Sigmoid colon (tissue), 7 donors: Measurements from ENCODE around the gene ARPC3. TPM values are rescaled to one million over a fixed set of nuclear protein-coding genes. Genes with fewer than 3 reads are reported as not detected.

Source experiments
- DNase-seq: peaks from one replicate; pipeline ENCODE4 v3.0.0-alpha.2; 2019
- H3K27ac ChIP-seq, 4 donors: fragments of 200-600 bp; sonication (generic); one replicate each; pipeline ENCODE4 v1.5.1; 2016 to 2019; ENCODE audit warnings: mild to moderate bottlenecking in 1 of 4
- H3K27me3 ChIP-seq, 3 donors: fragments of 200-600 bp; sonication (generic); one replicate each; pipeline ENCODE4 v1.5.1; 2019; ENCODE audit warnings: mild to moderate bottlenecking in 1 of 3
- H3K36me3 ChIP-seq, 4 donors: fragments of 200-600 bp; sonication (generic); one replicate each; pipeline ENCODE4 v1.5.1; 2016 to 2019
- H3K4me1 ChIP-seq, 4 donors: fragments of 200-600 bp; sonication (generic); one replicate each; pipeline ENCODE4 v1.5.1; 2017 to 2019
- H3K4me3 ChIP-seq, 4 donors: fragments of 200-600 bp; sonication (generic); one replicate each; pipeline ENCODE4 v1.5.1; 2017 to 2019; ENCODE audit warnings: mild to moderate bottlenecking in 2 of 4, moderate library complexity in 1 of 4
- H3K9me3 ChIP-seq, 4 donors: fragments of 200-600 bp in 3 of 4; sonication (generic) in 3 of 4; one replicate each; pipeline versions ENCODE4 v1.5.1 to v1.6.1; 2013 to 2019
- EP300 ChIP-seq, 4 donors: sonication (generic); formaldehyde crosslinking; IDR thresholded peaks; one replicate each; pipeline ENCODE4 v1.6.1; 2017; ENCODE audit warnings: antibody characterized with exemption in 4 of 4
- POLR2A ChIP-seq, 2 donors: fragments of 450-650 bp; IDR thresholded peaks; one replicate each; pipeline ENCODE4 v1.6.1; 2016; ENCODE audit warnings: antibody characterized with exemption in 2 of 2, mild to moderate bottlenecking in 2 of 2, moderate library complexity in 2 of 2
- POLR2AphosphoS5 ChIP-seq, 4 donors: sonication (generic); formaldehyde crosslinking; IDR thresholded peaks; one replicate each; pipeline ENCODE4 v1.6.1; 2017; ENCODE audit warnings: antibody characterized with exemption in 4 of 4
- WGBS, 2 donors: extraction: QIAGEN DNeasy Blood & Tissue Kit; methylation state at CpG; one replicate each; pipeline ENCODE4 v1.1.7; 2013; 5-methylcytosine and 5-hydroxymethylcytosine counted together
- intact Hi-C: fragments of 100-400 bp; cut with DNase I; formaldehyde crosslinking; loops from one replicate; pipeline ENCODE4 v1.15.1; 2023
- polyA plus RNA-seq, 3 donors: library from polyadenylated mRNA; stranded (reverse); fragments of 200-250 nt; gene quantifications; one replicate each; pipeline ENCODE4 v1.2.3, GENCODE V29; 2013
- small RNA-seq, 3 donors: library from RNA; depleted of rRNA; stranded (forward); fragments of <200 nt; gene quantifications; one replicate each; pipeline ENCODE3, GENCODE V24; 2016
- total RNA-seq, 4 donors: library from RNA; depleted of rRNA; stranded (reverse); fragments of >200 nt; gene quantifications; one replicate each; pipeline ENCODE4 v1.1.0, GENCODE V29; 2016
- TF ChIP-seq, protein P1 (sequence below), 4 experiments: fragments of 450-650 bp in 3 of 4; fragments of 200-600 bp in 1 of 4; IDR thresholded peaks; one replicate each; pipeline ENCODE4 v1.5.1; 2016 to 2019; ENCODE audit warnings: antibody characterized with exemption in 4 of 4, mild to moderate bottlenecking in 3 of 4, moderate library complexity in 2 of 4
- donor health status: healthy with polysubstance abuse.
- donor health status: Bipolar disorder and iron deficiency.
- donor health status: healthy.

Gene ARPC3
- total and polyA plus RNA-seq, 7 donors = 156 to 982 (median 304) TPM

DNA sequence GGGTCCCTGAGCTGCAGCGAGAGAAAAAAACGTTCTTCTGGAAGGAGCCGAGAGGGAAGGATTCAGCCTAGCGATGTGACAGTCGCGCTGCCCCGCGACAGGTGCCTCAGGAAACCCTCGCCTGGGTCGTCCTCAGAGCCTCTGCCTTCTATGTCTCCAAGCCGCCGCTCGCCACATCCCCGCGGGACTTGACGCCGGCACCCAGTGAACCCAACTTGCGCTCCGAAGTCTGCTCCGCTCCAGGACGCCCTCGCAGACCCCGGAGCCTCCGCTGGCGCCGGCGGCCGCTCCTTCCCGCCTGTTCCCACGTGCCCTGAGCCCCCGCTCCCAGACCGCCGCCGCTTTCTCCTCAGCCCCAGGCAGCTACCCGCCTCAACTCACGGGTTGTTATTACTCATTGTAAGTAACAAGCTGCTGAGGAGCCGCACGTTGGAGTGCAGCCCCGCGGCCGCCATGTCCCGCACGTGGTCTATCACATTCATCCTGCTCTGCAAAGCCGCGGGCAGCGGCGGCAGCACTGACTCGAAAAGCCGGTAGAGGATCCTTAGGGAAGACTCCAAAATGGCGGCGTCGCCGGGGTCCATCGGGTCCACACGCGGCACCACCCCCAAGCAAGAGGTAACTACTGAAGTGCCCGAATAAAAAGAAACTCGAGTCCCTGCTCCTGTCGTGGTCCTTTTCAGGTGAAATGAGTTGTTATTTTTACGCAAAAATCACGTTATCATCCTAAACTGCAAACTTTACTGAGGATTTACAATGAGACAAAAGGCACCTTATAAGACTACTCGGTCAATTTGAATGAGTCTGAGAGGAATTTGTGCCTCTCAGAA lies 46.8 kb downstream of the ARPC3 start, which contains the start of gene ANAPC7:
TSS of gene ANAPC7 (minus strand) at position 563 of the 830 bp plus-strand sequence. CDS start at position 482, 81 bp downstream.
- Histone ChIP-seq H3K4me3 (peak within 1 kb of the TSS; percentile 79 to 86 (median 82)), H3K27me3 (no peaks in the 10 kb centered on the region), H3K36me3 (peaks cover 0 to 11% (median 0%) of the 10 kb centered on the region in 4 donors), H3K27ac (peak within 1 kb of the TSS; percentile 86 to 94 (median 89)), H3K9me3 (no peaks in the 10 kb centered on the region), H3K4me1 (peaks cover 0 to 26% (median 17%) of the 10 kb centered on the region in 4 donors)
- intact Hi-C loops = loop anchor here (5.0 kb wide), 1 partner anchor 121 kb away; the partner anchor contains the start of gene ATP2A2
- TF ChIP-seq POLR2AphosphoS5 (IDR thresholded peaks at IDR 0.05) = peak; percentile 73 to 84 (median 74)
- peak; percentile 31 to 57 for TF ChIP-seq POLR2A (IDR thresholded peaks at IDR 0.05)
- TF ChIP-seq, protein P1, sequence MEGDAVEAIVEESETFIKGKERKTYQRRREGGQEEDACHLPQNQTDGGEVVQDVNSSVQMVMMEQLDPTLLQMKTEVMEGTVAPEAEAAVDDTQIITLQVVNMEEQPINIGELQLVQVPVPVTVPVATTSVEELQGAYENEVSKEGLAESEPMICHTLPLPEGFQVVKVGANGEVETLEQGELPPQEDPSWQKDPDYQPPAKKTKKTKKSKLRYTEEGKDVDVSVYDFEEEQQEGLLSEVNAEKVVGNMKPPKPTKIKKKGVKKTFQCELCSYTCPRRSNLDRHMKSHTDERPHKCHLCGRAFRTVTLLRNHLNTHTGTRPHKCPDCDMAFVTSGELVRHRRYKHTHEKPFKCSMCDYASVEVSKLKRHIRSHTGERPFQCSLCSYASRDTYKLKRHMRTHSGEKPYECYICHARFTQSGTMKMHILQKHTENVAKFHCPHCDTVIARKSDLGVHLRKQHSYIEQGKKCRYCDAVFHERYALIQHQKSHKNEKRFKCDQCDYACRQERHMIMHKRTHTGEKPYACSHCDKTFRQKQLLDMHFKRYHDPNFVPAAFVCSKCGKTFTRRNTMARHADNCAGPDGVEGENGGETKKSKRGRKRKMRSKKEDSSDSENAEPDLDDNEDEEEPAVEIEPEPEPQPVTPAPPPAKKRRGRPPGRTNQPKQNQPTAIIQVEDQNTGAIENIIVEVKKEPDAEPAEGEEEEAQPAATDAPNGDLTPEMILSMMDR (IDR thresholded peaks at IDR 0.05) = peak in 2 of 4 experiments; percentile 7 to 21
- TF ChIP-seq EP300 (IDR thresholded peaks at IDR 0.05) = no peak
- 0% methylated on average over 62 of the region's 62 CpGs for WGBS, 2 donors
- peak; percentile 96 for DNase-seq

Small RNA genes lying within 50 kb of the gene (small RNA-seq; reads per million reads assigned to genes)
- gene RF00278 = 0 reads per million in 3 donors

Other genes with a start within 250 kb of the ARPC3 start
- gene ATP2A2, start 169.1 kb downstream of the ARPC3 start, total RNA-seq = 100 to 1,000 TPM in 2 of 4 donors, 10 to 100 TPM in 2; 79.5 to 121 (median 93.7) TPM
- gene ATP2A2, start 169.1 kb downstream of the ARPC3 start, polyA plus RNA-seq = 100 to 1,000 TPM in 1 of 3 donors, 10 to 100 TPM in 2; 16.6 to 115 (median 16.8) TPM
- 10 to 100 TPM; 29.9 to 65.6 (median 53.0) TPM for gene ANAPC7, start 46.6 kb downstream of the ARPC3 start, total RNA-seq
- gene ANAPC7, start 46.6 kb downstream of the ARPC3 start, polyA plus RNA-seq = 10 to 100 TPM in 2 of 3 donors, 1 to 10 TPM in 1; 9.6 to 31.8 (median 17.6) TPM
- gene GPN3, start 17.9 kb upstream of the ARPC3 start, total RNA-seq = 10 to 100 TPM; 16.1 to 22.8 (median 20.6) TPM
- gene GPN3, start 17.9 kb upstream of the ARPC3 start, polyA plus RNA-seq = 10 to 100 TPM; 12.6 to 17.3 (median 12.9) TPM
- 10 to 100 TPM in 1 of 4 donors, 1 to 10 TPM in 3; 7.5 to 13.0 (median 8.3) TPM for gene FAM216A, start 18.5 kb upstream of the ARPC3 start, total RNA-seq
- gene FAM216A, start 18.5 kb upstream of the ARPC3 start, polyA plus RNA-seq = 1 to 10 TPM; 1.6 to 5.7 (median 2.4) TPM
- 100 to 1,000 TPM; 120 to 209 (median 172) TPM for gene VPS29, start 51.8 kb upstream of the ARPC3 start, total RNA-seq
- 100 to 1,000 TPM; 157 to 281 (median 206) TPM for gene VPS29, start 51.8 kb upstream of the ARPC3 start, polyA plus RNA-seq
- gene RAD9B, start 52.0 kb upstream of the ARPC3 start, total RNA-seq = under 1 TPM; 0.41 to 0.71 (median 0.61) TPM
- gene RAD9B, start 52.0 kb upstream of the ARPC3 start, polyA plus RNA-seq = under 1 TPM in 2 of 3 donors, not detected in 1; 0.36 to 0.46 TPM
- gene PPTC7, start 133.0 kb upstream of the ARPC3 start, total RNA-seq = 10 to 100 TPM; 19.4 to 30.3 (median 22.5) TPM
- 10 to 100 TPM; 16.1 to 24.5 (median 18.6) TPM for gene PPTC7, start 133.0 kb upstream of the ARPC3 start, polyA plus RNA-seq
- 10 to 100 TPM; 34.6 to 38.6 (median 35.6) TPM for gene TCTN1, start 163.8 kb upstream of the ARPC3 start, total RNA-seq
- 1 to 10 TPM in 2 of 3 donors, under 1 TPM in 1; 0.92 to 8.7 (median 6.6) TPM for gene TCTN1, start 163.8 kb upstream of the ARPC3 start, polyA plus RNA-seq
- gene HVCN1, start 238.8 kb upstream of the ARPC3 start, total RNA-seq = 1 to 10 TPM; 3.8 to 9.7 (median 6.6) TPM
- gene HVCN1, start 238.8 kb upstream of the ARPC3 start, polyA plus RNA-seq = 10 to 100 TPM in 1 of 3 donors, 1 to 10 TPM in 2; 1.8 to 26.3 (median 4.2) TPM